GM12874 (cell line): ENCODE results near the gene MAP1LC3B2.

Experiments
- CTCF ChIP-seq: IDR thresholded peaks from 2 replicates; pipeline ENCODE4 v1.5.1; 2011; ENCODE audit warnings: low read depth, mild to moderate bottlenecking, control low read depth, low read length, moderate library complexity; ENCODE audit not compliant: insufficient read depth

Gene MAP1LC3B2

GRCh38 chr12:116563262-116563661 lies 4.1 kb downstream of the MAP1LC3B2 start:
- TF ChIP-seq CTCF = no peak

- no peak for TF ChIP-seq CTCF
Measured at GRCh38 chr12:116564080-116564479, 4.9 kb downstream of the MAP1LC3B2 start.

- TF ChIP-seq CTCF = no peak
Measured at GRCh38 chr12:116565963-116566362, 6.8 kb downstream of the MAP1LC3B2 start.

- TF ChIP-seq CTCF = no peak
Measured at GRCh38 chr12:116568203-116568602, 9.0 kb downstream of the MAP1LC3B2 start.

- no peak for TF ChIP-seq CTCF
Measured at GRCh38 chr12:116571089-116571488, 11.9 kb downstream of the MAP1LC3B2 start.

- no peak for TF ChIP-seq CTCF
Measured at GRCh38 chr12:116573776-116574175, 14.6 kb downstream of the MAP1LC3B2 start.

- TF ChIP-seq CTCF = no peak
Measured at GRCh38 chr12:116577154-116577561, 18.0 kb downstream of the MAP1LC3B2 start.

GRCh38 chr12:116578051-116578450 lies 18.9 kb downstream of the MAP1LC3B2 start:
- no peak for TF ChIP-seq CTCF
